Activated CD4-positive, alpha-beta T cell treated with anti-CD3 and anti-CD28 coated beads for 36 hours (primary cell): ENCODE measurements around the gene SCNN1G. TPM values are rescaled to one million over a fixed set of nuclear protein-coding genes. Genes with fewer than 3 reads are reported as not detected.

Source experiments
- ATAC-seq: fragments of 200-7000 bp; cut with Tn5 transposase; one replicate; pipeline ENCODE4 v1.10.0; 2021; ENCODE audit warnings: mild to moderate bottlenecking, moderate library complexity
- CTCF ChIA-PET: fragments of 350-600 bp; sonication (Branson Sonifier 250); formaldehyde crosslinking; loops from one replicate; lab custom pipeline; 2021; ENCODE audit warnings: antibody characterized with exemption; lab: Charles Lee
- POLR2A ChIA-PET: fragments of 350-600 bp; sonication (Branson Sonifier 250); formaldehyde crosslinking; loops from one replicate; lab custom pipeline; 2021; ENCODE audit warnings: antibody characterized with exemption, inconsistent platforms; lab: Charles Lee
- DNase-seq: peaks from one replicate; pipeline ENCODE4 v3.0.0-alpha.2; 2020
- H3K27ac Mint-ChIP-seq: one replicate; pipeline ENCODE4 v1.8.0; 2021; ENCODE audit warnings: mixed read lengths
- H3K27me3 Mint-ChIP-seq: one replicate; pipeline ENCODE4 v1.8.0; 2021; ENCODE audit warnings: mixed read lengths
- H3K36me3 Mint-ChIP-seq: one replicate; pipeline ENCODE4 v1.8.0; 2021; ENCODE audit warnings: low read depth, mixed read lengths
- H3K4me1 Mint-ChIP-seq: one replicate; pipeline ENCODE4 v1.8.0; 2021; ENCODE audit warnings: mixed read lengths
- H3K4me3 Mint-ChIP-seq: one replicate; pipeline ENCODE4 v1.8.0; 2021; ENCODE audit warnings: mild to moderate bottlenecking, moderate library complexity, mixed read lengths
- H3K9me3 Mint-ChIP-seq: one replicate; pipeline ENCODE4 v1.8.0; 2021; ENCODE audit warnings: low read depth, mixed read lengths
- intact Hi-C, 2 experiments: fragments of 100-400 bp; cut with DNase I in 1 of 2; cut with micrococcal nuclease in 1 of 2; formaldehyde crosslinking; loops; one replicate each; pipeline versions ENCODE4 v1.14.2 to v1.15.1; 2022 to 2024; cut with DNase I, micrococcal nuclease
- total RNA-seq, 2 experiments: library from RNA; stranded (reverse); gene quantifications; one replicate each; pipeline ENCODE4 v1.2.3, GENCODE V29; 2021

The SCNN1G gene
- total RNA-seq, 2 experiments from 2014 or later: not detected

DNA sequence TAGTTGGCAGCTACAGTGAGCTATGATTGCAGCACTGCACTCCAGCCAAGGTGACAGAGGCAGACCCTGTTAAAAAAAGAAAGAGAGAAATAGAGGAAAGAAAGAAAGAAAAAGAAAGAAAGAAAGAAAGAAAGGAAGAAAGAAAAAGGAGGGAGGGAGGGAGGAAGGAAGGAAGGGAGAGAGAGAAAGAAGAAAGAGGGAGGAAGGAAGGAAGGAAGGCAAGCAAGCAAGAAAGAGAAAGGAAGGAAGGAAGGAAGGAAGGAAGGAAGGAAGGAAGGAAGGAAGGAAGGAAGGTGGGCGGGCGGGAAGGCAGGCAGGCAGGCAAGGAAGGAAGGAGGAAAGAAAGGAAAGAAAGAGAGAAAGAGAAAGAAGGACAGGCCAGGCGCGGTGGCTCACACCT is 1.0 kb upstream of the SCNN1G start:
- intact Hi-C loops: no loop called here
- Mint-ChIP-seq H3K9me3 (no peaks in the 10 kb centered on the region), H3K36me3 (no peaks in the 10 kb centered on the region), H3K27ac (no peak overlapping the region), H3K4me3 (no peak overlapping the region), H3K4me1 (peaks cover 8% of the 10 kb centered on the region), H3K27me3 (peaks cover 47% of the 10 kb centered on the region)
- CTCF ChIA-PET: interaction anchor here (0.5 to 4.9 kb wide), 7 partner anchors 10 to 253 kb away, joined by 3 to 64 read pairs (median 3); no protein-coding TSS in a partner anchor
- no peak for DNase-seq
- ATAC-seq: no peak
- POLR2A ChIA-PET: no interaction called here

DNA sequence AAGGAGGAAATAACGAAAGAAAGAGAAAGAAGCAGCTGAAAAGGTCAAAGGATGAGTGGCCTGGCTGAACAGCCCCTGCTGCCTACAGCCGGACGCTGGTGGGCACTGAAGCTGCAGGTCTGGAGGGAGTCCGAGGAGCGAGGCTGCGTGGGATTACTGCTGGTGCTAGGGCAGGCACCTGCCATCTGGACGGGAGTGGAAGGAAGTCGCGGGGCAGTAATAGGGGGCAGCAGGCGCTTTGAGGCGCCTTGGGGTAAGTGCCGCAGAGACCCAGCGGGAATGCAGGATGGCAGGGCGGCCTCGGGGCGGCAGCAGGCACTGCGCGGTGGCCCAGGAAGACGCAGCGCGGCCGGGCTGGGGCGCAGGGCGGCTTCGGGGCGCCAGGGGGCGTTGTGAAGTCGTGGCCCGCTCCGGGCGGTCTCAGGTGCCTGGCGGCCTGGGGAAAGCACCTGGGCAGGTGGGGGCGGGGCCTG is 303 bp upstream of the SCNN1G start:
- Mint-ChIP-seq H3K36me3 (no peaks in the 10 kb centered on the region), H3K27me3 (peaks cover 50% of the 10 kb centered on the region), H3K4me1 (peaks cover 8% of the 10 kb centered on the region), H3K9me3 (no peaks in the 10 kb centered on the region), H3K4me3 (peak overlapping the region; percentile 45), H3K27ac (no peak overlapping the region)
- peak; percentile 99 for ATAC-seq
- ChIA-PET POLR2A (no interaction called here), CTCF (interaction anchor here (0.6 to 4.9 kb wide), 5 partner anchors 10 to 253 kb away, joined by 3 to 64 read pairs (median 3); no protein-coding TSS in a partner anchor)
- intact Hi-C loops: loop anchor here (1.0 kb wide), 3 partner anchors 33 to 414 kb away; partner anchors contain the start of genes NDUFAB1 (in 1 of the 2) and USP31 (in 1 of the 2)
- DNase-seq: peak; percentile 90

DNA sequence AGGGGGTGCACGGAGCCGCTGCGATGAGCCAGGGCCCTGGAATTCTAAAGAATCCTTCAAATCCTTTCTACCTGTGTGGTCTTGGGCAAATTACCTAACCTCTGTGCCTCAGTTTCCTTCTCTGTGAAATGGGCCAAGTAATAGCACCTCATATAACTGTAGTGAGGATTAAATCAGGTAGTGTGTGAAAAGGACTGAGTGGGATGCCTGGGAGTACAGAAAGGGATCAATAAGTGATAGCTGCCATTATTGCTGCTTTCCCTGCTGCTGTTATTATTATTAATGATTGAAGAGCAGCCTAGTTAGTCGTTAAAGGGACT is 958 bp downstream of the SCNN1G start:
- POLR2A ChIA-PET: no interaction called here

DNA sequence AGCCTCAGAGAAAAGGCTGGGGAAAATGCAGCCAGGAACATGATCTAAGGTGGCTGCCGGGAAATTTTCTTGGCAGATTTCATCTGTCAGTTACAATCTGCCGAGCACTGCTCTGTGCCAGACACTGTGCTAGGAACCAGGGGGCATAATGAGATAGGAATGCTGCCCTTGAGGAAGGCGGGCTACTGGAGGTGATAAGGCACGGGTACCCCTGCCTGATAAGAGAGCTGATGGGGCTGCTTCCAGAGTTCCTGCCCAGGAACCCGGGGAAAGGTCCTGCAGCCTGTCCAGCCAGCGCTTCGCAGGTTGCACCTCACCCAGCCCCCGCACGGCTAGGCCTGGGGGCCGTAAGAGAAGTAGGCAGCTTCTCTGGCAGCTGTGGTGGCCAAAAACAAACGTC is 3.1 kb downstream of the SCNN1G start:
- intact Hi-C loops: no loop called here
- DNase-seq (no peak), ATAC-seq (no peak)
- Mint-ChIP-seq H3K9me3 (no peaks in the 10 kb centered on the region), H3K4me1 (peaks cover 8% of the 10 kb centered on the region), H3K27me3 (peaks cover 39% of the 10 kb centered on the region), H3K27ac (no peak overlapping the region), H3K36me3 (no peaks in the 10 kb centered on the region), H3K4me3 (no peak overlapping the region)
- ChIA-PET CTCF (interaction anchor here (1.1 kb wide), 1 partner anchor 249 kb away, joined by 4 read pairs; no protein-coding TSS in a partner anchor), POLR2A (no interaction called here)

More for the DNA sequence above, 958 bp downstream of the SCNN1G start:
- peaks cover 49% of the 10 kb centered on the region for H3K27me3 Mint-ChIP-seq
- DNase-seq (no peak), ATAC-seq (no peak)
- no peak overlapping the region for H3K27ac Mint-ChIP-seq
- no peak overlapping the region for H3K4me3 Mint-ChIP-seq
- intact Hi-C loops: no loop called here
- H3K9me3 Mint-ChIP-seq: no peaks in the 10 kb centered on the region
- peaks cover 8% of the 10 kb centered on the region for H3K4me1 Mint-ChIP-seq
- no peaks in the 10 kb centered on the region for H3K36me3 Mint-ChIP-seq
- CTCF ChIA-PET: interaction anchor here (0.6 to 4.9 kb wide), 9 partner anchors 9 to 402 kb away, joined by 3 to 64 read pairs (median 3); no protein-coding TSS in a partner anchor

DNA sequence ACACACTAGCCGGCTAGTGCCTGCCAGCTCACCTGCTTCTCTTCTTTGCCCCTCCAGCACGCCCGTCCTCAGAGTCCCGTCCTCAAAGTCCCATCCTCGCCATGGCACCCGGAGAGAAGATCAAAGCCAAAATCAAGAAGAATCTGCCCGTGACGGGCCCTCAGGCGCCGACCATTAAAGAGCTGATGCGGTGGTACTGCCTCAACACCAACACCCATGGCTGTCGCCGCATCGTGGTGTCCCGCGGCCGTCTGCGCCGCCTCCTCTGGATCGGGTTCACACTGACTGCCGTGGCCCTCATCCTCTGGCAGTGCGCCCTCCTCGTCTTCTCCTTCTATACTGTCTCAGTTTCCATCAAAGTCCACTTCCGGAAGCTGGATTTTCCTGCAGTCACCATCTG is 3.6 kb downstream of the SCNN1G start:
- no peak overlapping the region for H3K4me3 Mint-ChIP-seq
- ChIA-PET CTCF (interaction anchor here (2.0 kb wide), 1 partner anchor 249 kb away, joined by 17 read pairs; no protein-coding TSS in a partner anchor), POLR2A (no interaction called here)
- H3K9me3 Mint-ChIP-seq: no peaks in the 10 kb centered on the region
- intact Hi-C loops: no loop called here
- no peak overlapping the region for H3K27ac Mint-ChIP-seq
- no peak for DNase-seq
- H3K36me3 Mint-ChIP-seq: no peaks in the 10 kb centered on the region
- peaks cover 8% of the 10 kb centered on the region for H3K4me1 Mint-ChIP-seq
- ATAC-seq: no peak
- H3K27me3 Mint-ChIP-seq: peaks cover 36% of the 10 kb centered on the region

DNA sequence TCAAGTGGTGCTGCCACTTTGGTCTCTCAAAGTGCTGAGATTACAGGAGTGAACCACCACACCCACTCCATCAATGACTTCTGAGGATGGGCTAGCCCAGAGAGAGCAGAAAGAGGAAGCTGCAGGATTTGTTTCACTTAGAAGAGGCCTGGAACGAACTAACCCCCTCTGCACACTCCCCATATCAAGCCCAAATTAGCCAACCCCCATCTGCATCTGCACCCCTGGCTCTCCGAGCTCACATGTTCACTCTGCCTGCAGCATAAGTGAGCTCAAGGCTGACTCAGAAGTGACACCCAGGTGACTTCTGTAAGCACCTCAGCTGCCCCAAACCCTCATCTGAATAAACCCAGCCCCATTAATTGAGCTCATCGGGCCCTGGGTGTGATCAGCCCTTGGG is 4.8 kb downstream of the SCNN1G start:
- no peaks in the 10 kb centered on the region for H3K36me3 Mint-ChIP-seq
- ATAC-seq (no peak), DNase-seq (no peak)
- no peak overlapping the region for H3K4me3 Mint-ChIP-seq
- ChIA-PET POLR2A (no interaction called here), CTCF (interaction anchor here (0.6 to 2.0 kb wide), 2 partner anchors 14 to 248 kb away, joined by 3 to 17 read pairs; no protein-coding TSS in a partner anchor)
- intact Hi-C loops: no loop called here
- H3K27me3 Mint-ChIP-seq: peaks cover 31% of the 10 kb centered on the region
- no peaks in the 10 kb centered on the region for H3K4me1 Mint-ChIP-seq
- no peak overlapping the region for H3K27ac Mint-ChIP-seq
- no peaks in the 10 kb centered on the region for H3K9me3 Mint-ChIP-seq

DNA sequence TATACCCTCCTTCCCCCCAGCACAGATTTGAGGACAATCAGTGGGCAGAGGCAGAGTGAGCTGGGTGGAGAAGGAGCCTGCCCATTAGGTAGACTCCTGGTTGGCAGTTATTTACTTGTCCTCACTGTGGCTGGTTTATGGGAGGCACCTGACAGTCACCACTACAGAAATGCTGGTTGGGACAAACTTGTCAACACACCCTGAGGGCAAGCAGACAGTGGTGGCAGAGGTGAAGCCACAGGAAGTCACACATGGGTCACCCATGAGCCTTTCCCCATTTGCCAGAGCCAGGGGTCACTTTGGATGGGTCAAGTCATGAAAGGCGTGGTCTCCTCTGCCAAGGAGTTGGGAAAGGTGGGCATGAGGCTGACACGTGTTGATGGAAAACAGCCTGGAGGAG is 6.4 kb downstream of the SCNN1G start:
- intact Hi-C loops: no loop called here
- CTCF ChIA-PET: no interaction called here
- Mint-ChIP-seq H3K4me3 (no peak overlapping the region), H3K9me3 (no peaks in the 10 kb centered on the region), H3K27ac (no peak overlapping the region), H3K27me3 (peaks cover 27% of the 10 kb centered on the region), H3K36me3 (no peaks in the 10 kb centered on the region), H3K4me1 (no peaks in the 10 kb centered on the region)
- no peak for DNase-seq
- no peak for ATAC-seq
- POLR2A ChIA-PET: no interaction called here

DNA sequence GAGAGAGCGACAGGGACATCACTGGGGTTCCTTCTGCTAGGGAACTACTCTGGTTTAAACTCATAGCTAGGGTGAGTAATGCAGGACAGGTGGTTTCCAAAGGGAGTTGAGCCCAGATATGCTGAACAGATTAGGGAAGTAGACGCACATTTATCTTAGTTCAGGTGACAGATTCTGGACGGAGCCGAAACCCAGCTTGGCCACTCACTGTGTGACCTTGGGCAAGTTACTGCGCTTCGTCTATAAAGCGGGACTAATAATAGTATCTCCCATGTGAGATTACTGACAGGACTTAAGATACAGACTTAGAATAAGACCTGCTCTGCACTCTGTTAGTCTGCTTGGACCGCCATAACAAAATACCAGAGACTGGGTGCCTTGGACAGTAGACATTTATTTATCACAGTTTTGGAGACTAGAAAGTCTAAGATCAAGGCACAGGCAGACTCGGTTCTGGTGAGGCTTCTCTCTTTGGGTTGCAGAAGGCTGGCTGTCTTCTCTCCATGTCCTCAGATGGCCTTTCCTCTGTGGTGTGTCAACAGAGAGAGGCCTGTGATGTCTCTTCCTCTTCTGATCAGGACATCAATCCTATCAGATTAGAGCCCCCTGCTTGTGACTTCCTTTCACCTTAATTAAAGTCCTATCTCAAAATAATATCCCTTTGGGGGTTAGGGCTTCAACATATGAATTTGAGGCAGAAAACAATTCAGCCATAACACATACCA is 12.1 kb downstream of the SCNN1G start:
- no peaks in the 10 kb centered on the region for H3K36me3 Mint-ChIP-seq
- no peak overlapping the region for H3K27ac Mint-ChIP-seq
- H3K4me3 Mint-ChIP-seq: no peak overlapping the region
- POLR2A ChIA-PET: no interaction called here
- DNase-seq: no peak
- H3K9me3 Mint-ChIP-seq: no peaks in the 10 kb centered on the region
- CTCF ChIA-PET: no interaction called here
- H3K27me3 Mint-ChIP-seq: peaks cover 19% of the 10 kb centered on the region
- intact Hi-C loops: no loop called here
- H3K4me1 Mint-ChIP-seq: no peaks in the 10 kb centered on the region
- ATAC-seq: no peak

DNA sequence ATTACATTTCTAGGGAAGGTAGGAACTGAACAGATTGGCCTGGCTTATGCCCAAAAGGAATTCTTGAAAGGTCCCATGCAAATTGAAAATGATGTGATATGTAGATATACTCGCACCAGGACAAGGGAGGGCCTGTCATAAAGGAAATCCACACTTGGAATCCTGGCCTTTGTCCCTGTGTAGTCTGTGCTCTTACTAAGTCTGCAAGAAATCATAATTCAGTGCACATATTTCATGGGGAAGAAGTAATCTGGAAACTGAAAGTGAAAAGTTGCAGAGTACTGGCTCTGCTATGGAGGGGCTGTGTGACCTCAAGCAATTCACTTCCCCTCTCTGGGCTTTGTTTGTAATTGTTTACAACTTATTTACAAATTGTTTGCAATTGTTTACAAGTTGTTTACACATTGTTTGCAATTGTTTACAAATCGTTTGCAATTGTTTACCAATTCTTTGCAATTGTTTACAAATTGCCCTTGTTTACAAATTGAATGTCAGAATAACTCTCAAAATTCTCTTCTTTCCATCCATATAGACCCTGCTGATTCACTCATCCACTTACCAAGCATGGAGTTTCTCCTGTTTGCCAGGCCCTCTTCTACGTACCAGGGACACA is 12.9 kb downstream of the SCNN1G start:
- DNase-seq: no peak
- POLR2A ChIA-PET: no interaction called here
- CTCF ChIA-PET: no interaction called here
- Mint-ChIP-seq H3K27me3 (peaks cover 21% of the 10 kb centered on the region), H3K27ac (no peak overlapping the region), H3K4me3 (no peak overlapping the region), H3K4me1 (no peaks in the 10 kb centered on the region), H3K9me3 (no peaks in the 10 kb centered on the region), H3K36me3 (no peaks in the 10 kb centered on the region)
- peak; percentile 57 for ATAC-seq
- intact Hi-C loops: no loop called here

DNA sequence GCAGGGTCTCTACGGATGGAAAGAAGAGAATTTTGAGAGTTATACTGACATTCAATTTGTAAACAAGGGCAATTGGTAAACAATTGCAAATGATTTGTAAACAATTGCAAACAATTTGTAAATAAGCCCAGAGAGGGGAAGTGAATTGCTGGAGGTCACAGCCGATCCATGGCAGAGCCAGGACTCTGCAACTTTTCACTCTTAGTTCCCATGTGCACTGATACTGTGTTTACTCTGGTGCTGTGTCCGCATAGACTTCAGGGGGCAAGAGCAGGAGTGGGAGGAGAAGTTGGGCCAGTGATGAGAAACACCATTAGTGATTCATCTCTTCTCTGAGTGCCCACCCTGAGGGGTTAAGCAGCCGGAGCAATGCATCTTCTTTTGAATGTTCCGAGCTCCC is 14.0 kb downstream of the SCNN1G start:
- ChIA-PET CTCF (no interaction called here), POLR2A (no interaction called here)
- Mint-ChIP-seq H3K4me3 (no peak overlapping the region), H3K9me3 (no peaks in the 10 kb centered on the region), H3K36me3 (no peaks in the 10 kb centered on the region), H3K27ac (no peak overlapping the region), H3K27me3 (peaks cover 26% of the 10 kb centered on the region), H3K4me1 (no peaks in the 10 kb centered on the region)
- DNase-seq (no peak), ATAC-seq (no peak)
- intact Hi-C loops: no loop called here

DNA sequence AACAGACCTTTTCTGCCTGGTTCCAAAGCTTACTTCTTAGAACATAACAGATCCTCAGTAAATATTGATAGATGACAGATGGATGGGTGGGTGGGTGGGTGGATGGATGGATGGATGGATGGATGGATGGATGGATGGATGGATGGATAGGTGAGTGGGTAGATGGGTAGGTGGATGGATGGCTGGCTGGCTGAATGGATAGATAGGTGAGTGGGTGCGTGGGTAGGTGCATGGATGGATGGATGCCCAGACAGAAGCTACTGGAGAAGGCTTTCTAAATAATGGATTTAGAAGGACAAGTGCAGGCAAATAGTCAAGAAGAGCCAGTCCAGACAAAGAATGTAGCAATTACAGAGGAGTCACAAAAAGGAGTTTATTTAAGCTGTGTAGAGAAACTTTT is 19.6 kb downstream of the SCNN1G start:
- DNase-seq (no peak), ATAC-seq (no peak)
- intact Hi-C loops: no loop called here
- H3K4me3 Mint-ChIP-seq: no peak overlapping the region
- no peaks in the 10 kb centered on the region for H3K36me3 Mint-ChIP-seq
- H3K27me3 Mint-ChIP-seq: peaks cover 32% of the 10 kb centered on the region
- H3K9me3 Mint-ChIP-seq: no peaks in the 10 kb centered on the region
- no peaks in the 10 kb centered on the region for H3K4me1 Mint-ChIP-seq
- ChIA-PET POLR2A (no interaction called here), CTCF (no interaction called here)
- H3K27ac Mint-ChIP-seq: no peak overlapping the region

DNA sequence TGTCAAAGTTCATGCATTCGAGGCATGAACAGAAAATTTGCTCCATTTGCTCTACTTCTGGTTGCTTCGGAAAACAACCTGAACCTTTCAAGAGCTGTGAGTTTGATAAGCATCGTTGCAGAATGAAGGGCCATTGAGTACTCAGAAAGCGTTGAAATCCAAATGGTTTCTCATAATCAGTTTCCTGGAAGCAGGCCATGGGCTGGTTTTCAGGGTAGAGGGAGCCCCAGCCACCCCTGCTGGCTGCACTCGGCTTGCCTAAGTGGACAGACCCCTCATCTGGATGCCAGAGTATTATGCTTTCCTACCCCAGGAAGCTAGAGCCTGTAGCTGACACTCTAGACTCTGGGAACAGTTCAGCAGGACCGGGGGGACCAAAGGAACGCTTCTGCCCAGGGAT is 24.4 kb downstream of the SCNN1G start:
- H3K4me3 Mint-ChIP-seq: no peak overlapping the region
- ATAC-seq: no peak
- no peak overlapping the region for H3K27ac Mint-ChIP-seq
- H3K9me3 Mint-ChIP-seq: no peaks in the 10 kb centered on the region
- intact Hi-C loops: no loop called here
- peaks cover 26% of the 10 kb centered on the region for H3K27me3 Mint-ChIP-seq
- H3K4me1 Mint-ChIP-seq: no peaks in the 10 kb centered on the region
- ChIA-PET CTCF (interaction anchor here (0.8 kb wide), 1 partner anchor 41 kb away, joined by 4 read pairs; no protein-coding TSS in a partner anchor), POLR2A (no interaction called here)
- DNase-seq: no peak
- no peaks in the 10 kb centered on the region for H3K36me3 Mint-ChIP-seq
